Measurements from ENCODE around the gene ABR.
"Not testable (repeated sequence)": the region's sequence is repeated elsewhere in the genome, so short reads cannot be mapped to it uniquely, and the experiment has no call there.

ABR gene

DNA sequence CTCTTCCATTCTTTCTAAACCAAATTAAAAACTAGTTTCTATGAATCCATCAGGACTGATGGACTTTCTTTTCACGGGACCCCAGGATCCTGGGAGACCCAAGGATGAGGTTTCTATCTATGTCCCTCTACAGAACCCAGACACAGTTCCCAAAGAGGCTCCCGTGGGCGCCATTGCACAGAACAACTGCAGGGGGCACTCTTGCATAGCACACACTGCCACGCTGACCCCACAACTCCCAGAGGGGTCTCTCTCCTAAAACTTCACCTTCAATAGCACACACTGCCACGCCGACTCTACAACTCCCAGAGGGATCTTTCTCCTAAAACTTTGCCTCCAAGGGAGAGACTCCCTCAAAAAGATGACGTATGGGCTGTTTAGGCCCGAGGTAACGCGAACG lies 9.0 kb downstream of the ABR start:
- no peak for DNase-seq

DNA sequence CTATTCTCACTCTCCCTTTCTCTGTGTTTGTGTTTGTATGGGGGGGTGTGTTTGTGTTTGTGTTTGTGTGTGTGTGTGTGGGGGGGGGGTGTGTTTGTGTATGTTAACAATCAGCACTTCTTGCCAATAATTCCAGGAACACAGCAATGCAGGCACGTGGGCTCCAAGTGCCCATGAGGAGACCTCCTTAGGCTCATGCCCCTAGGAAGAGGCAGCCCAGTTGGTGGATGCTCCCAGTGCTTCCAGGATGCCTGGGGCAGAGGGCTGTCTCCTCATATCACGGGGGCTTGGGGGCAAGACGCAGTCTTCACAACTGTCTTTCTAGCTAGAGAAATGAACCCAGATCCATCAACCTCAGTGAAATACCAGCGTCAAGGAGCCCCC lies 9.9 kb downstream of the ABR start:
- DNase-seq, result no peak

DNA sequence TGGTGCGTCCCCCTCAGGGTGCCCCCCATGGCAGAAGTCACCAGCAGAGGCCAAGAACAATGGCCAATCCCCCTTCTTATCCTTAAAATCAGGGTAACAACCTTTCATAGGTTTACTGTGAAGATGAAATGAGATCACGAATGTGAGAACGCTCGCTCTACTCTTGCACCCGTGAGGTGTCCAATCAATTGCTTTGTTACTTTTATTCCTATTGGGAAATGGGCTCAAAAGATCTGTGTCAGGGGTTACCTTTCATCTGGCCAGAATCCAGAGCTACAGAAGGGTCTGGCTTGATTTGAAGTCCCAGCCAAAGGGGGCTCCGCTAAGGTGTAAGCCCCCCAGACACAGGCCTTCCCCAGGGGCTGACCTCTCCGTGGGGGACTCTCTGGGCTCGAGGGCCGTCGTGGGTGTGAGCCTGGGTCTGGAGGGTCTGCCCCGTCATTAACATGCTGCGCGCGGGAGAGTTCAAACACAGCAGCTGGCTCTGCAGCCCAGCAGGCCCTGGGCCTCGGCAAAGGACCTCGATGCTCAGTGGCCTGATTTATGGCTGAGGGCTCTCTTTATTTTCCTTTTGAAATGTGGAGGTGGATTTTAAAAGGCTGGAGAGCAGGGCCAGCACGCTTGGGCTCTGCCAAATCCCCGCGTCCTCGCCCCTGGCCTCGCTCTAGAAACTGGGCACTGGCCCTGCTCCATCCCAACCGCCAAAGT lies 10.4 kb downstream of the ABR start:
- no peak for DNase-seq

DNA sequence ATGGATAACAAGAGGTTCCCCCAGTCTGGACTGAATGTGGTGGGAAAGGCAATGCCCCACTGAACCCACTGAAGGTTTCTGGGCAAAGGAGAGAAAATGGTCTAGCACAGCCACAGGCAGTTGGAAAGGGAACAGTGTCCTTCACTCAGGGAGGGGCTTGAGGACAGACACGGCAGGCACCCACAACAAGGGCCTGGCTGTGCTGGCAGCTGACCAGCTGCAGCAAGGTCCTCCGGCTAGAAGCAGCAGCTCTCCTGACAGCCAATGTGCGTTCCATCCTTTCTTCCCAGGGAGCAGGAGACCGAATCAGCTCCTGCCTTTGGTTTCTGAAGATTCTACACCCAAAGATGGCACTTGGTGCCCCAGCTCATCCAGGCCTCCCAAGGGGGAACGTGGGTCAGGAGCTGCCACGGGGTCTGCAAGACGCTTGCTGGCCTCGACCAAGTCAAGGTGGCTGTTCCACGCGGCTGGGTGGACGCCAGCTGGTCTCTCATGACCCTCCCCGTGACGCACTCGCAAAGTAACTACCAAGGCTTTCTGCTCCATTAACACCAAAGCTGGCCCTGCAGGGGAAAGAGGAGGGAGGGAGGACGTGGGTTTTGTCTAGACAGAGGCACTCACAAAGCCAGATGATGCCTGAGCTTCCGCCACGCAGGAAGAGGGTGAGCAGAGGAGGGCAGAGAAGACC lies 11.1 kb downstream of the ABR start:
- no peak for DNase-seq

DNA sequence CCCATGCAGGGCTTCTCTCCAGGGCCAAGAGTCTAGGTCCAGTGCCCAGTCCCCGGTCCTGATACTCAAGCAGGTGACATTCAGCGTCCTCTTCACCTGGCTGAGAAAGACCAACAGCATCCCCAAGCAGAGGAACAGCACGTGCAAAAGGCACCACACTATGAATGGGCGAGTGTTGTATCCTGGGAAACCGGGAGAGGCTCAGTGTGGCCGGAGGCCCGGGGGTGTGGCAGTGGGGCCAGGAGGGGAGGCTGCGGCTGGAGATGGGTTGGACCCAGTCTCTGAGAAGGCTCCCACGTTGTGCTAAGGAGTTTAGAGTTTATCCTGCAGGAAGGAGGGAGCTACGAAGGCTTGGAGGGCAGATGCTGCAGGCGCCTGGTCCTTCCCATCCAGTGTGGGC lies 13.5 kb downstream of the ABR start:
- no peak for DNase-seq

DNA sequence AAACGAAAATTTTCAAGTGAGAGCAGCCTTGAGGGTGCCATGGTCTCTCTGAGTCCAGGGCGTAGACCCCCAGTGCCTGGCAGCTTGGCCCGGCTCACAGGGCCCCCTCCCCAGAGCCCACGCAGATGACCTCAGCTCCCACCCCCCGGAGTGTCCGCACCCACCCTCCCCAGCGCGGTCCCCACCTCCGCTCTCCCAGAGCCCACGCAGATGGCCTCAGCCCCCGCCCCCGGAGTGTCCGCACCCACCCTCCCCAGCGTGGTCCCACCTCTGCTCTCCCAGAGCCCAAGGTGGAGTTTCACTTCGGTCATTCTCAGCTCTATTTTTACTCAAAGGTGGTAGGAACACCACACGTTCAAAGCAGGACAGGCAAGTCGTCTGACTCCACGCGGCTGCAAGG lies 13.9 kb downstream of the ABR start:
- no peak for DNase-seq

DNA sequence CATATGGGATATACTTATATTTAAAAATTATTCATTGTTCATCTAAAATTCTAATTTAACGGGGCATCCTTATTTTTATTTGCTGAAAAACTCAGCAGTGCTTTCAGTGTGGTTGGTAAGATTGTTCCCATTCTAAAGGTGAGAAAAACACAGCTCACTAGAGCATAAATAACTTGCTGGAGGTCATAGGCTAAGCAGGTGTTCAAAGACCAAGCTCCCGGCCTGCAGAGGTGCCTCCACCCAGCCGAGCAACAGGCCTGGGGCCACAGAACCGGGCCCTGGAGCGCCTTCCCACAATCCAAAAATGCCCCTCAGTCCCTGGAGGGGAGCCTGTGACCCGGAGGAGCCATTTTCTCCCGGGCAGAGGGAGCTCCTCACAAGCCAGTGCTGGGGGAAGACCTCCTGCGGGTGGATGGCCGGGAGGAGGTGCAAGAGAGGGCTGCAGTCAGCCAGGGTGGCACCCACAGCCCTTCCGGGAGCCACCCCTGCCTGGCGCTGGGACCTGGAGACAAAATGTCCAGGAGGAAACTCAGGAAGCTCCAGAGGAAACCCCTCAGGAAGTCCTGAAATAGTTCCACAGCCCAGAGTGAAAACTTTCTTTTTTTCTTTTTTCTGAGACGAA lies 14.7 kb downstream of the ABR start:
- no peak for DNase-seq

DNA sequence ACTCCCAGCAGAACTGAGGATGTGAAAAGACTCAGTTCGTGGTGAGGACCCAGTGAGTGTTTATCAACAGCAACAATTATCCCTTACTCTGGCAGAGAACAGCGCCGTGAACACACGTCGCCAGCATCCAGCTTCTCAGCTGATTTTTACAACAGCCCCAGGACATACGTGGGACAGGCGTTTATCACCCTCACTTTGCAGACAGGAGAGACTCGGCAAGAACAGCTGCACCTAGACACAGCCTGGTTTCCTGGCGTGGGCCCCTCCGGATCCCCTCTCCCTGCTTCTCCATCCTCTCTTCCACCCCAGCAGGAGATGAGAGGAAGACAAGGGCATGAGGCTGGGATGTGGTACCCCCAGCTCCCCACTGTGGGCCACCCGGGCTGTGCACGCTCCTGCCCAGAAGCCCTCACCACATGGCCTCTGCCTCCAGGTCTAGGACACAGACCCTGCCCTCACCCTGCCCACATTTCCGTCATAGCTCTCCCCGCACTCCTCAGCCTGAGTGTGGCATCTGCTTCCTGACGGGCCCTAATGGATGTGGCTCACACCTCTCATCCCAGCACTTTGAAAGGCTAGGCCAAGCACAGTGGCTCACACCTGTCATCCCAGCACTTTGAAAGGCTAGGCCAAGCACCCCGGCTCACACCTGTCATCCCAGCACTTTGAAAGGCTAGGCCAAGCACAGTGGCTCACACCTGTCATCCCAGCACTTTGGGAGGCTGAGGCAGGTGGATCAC lies 17.5 kb downstream of the ABR start:
- DNase-seq, result no peak

DNA sequence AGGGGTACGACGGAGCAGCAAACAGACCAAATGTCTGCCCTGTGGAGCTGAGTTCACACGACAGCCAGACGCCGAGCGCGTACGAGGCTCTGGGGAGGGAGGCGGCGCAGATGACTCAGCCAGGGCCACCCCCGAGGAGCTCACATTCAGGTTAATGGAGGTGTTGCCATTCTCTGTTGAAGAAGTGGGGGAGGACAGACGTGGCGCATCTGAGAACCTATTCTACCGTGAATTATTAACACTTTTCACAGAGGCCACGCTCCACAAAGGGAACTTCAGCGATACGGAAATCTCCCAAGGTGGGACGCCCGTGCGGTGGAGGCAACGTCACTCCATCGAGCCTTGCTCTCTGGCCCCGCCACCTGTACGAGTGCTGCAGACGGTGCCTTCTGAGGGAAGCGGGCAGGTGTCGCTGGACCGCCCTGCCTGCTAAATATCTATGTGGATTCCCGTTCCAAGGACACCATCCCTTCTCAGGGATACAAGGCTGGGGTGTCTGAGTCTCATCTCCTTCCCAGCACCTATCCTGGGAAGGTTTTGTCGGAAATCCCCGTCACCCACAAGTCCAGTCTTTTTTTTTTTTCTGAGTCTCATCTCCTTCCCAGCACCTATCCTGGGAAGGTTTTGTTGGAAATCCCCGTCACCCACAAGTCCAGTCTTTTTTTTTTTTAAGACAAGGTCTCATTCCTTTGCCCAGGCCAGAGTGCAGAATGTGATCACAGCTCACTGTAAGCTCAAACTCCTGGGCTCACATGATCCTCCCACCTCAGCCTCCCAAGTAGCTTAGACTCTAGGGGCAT lies 19.0 kb downstream of the ABR start:
- no peak for DNase-seq

DNA sequence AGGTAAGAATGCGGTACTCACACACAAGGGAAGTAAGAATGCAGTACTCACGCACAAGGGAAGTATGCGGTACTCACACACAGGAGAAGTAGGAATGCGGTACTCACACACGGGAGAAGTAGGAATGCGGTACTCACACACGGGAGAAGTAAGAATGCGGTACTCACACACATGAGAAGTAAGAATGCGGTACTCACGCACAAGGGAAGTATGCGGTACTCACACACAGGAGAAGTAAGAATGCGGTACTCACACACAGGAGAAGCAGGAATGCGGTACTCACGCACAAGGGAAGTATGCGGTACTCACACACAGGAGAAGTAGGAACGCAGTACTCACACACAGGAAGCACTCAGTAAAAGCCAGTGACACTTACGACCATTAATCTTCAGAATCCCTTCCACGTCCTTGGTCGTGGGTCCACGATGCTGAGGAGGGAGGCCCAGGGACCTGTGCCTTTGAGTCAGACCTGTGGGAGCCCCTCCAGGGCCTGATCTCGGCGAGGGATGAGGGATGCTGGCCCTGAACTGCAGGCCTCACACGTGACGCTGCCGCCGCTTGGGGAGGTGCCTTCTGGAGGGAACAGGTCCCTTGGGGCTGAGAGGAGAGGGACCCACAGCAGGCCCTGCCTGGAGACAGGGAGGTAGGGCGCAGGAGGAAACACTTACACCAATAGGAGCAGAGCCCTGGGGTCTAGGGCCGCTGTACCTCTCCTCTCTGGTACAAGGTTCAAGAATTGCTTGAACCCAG lies 20.2 kb downstream of the ABR start:
- DNase-seq, result no peak

DNA sequence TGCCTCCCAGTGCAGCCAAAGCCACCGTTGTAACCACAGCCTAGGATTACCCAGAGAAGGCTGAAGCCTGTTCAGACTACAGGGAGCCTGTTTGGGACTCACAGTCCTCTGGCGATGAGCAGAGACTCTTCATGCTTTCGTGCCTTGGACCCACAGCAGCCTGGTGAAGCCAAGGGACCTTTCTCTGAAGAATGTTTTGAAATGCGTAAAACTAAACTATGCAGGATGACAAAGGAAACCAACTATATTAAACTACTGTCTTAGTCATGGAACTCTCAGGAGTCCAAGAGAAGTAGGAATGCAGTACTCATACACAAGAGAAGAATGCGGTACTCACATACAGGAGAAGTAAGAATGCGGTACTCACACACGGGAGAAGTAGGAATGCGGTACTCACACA lies 20.9 kb downstream of the ABR start:
- DNase-seq, result no peak

DNA sequence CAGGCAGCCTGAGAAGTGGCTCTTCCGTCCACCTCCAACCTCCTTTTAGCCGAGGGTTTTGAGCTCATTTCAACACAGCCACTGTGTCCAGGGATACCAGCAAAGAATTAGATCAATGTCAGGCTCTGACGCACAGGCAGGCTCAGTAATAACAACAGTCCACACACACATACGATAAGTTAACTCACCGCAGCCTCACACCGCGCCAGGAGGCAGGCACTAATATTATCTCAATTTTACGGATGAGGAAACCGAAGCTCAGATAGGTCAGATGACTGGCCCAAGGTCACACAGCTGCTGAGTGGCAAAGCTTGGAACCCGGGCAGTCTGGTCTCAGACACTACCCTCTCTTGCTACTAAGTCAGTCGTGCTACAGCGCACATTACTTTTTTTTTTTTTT lies 22.9 kb downstream of the ABR start:
- no peak for DNase-seq

DNA sequence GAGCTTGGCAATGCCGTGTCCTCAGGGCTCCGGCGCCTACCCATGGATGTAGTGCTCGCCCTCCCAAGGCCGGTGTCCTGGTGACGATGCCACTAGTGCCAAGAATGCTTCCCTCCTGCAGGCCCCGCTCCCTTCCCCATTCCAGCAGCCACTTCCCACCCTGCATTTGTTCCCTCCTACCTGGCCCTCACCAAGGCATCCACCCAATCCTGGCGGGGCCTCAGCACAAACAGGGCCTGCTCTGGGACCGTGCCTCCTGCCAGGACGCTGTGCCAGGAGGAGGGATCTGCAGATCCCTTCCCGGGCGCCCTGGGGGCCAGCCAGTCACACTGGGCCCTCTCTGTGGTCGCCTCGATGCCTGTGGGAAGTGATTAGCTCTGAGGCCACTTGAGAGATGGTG lies 25.1 kb downstream of the ABR start:
- no peak for DNase-seq

DNA sequence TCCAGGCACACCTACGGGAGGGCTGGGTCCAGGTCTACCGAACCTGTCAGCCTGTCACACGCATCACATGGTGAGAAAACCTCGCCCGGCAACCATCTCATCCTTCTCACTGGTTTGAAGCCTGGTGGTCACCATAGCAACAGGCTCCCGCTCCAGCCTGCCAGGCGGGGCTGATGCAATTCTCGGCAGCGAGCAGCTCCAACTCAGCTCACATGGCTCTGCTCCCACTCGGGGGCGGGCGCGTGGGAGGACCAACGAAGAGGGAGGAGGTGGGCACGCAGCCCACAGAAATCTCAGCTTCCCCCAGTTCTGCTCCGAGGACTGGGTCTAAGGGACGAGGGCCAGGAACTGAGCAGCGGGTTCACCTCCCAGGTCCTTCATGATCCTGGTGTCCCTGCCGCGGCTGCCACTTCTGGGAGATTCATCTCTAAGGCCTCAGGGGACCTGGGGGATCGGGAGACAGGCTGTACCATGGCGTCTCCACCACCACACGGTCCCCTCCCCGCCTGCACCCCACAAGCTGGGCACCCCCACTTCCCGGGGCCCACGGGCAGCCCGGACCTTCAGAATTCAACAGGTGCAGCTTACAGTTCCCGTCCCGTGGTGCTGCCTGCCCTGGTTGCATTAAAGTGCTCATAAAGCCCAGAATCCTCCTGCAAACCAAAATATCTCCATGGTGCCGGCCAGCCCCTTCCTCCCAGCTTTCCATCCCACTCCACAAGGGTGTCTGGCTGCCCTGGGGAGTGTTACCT lies 25.8 kb downstream of the ABR start:
- peak; percentile 78 for DNase-seq

DNA sequence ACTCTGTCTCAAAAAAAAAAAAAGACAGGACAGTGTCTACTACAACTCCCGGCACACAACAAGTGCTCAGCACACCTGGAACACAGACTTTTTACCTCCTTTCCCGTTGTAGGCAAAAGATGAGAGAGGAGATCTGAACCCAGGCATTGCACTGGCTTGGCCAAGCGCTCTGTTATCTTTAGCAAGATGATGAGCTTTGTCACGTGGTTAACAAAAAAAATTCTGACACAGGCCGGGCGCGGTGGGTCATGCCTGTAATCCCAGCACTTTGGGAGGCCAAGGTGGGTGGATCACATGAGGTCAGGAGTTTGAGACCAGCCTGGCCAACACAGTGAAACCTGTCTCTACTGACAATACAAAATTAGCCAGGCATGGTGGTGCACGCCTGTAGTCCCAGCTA lies 27.2 kb downstream of the ABR start:
- DNase-seq, result not testable (repeated sequence)

DNA sequence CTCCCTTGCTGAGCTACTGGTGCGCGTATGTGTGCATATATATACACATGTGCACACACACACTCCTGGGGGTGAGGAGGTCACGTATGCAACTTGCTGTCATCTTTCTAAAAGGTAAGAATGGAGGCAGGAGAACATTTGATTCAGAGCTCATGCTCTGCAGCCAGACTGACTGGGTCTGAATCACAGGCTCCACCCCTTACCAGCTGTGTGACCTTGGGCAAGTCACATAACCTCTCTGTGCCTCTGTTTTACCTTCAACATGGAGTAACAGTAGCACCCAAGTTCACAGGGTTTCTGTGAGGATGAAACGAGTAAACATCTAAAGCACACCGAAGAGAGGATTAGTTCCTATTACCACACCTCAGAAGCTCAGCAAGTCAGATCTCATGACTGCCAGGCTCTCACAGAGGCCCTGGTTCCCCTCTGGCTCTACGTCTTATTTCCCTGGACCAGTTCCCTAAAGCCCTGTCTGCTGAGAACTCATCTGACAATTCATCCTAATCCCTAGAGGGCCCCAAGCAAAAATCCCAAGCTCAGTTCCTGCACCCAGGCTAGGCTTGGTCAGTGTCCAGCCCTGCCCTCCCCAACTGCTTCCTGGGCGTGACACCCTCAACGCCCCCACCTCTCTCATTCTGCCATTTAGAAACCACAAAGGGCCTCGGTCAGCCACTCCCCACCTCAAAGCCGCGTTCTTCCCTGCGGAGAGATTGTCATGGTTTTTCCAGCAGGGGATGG lies 28.7 kb downstream of the ABR start:
- DNase-seq, result no peak

DNA sequence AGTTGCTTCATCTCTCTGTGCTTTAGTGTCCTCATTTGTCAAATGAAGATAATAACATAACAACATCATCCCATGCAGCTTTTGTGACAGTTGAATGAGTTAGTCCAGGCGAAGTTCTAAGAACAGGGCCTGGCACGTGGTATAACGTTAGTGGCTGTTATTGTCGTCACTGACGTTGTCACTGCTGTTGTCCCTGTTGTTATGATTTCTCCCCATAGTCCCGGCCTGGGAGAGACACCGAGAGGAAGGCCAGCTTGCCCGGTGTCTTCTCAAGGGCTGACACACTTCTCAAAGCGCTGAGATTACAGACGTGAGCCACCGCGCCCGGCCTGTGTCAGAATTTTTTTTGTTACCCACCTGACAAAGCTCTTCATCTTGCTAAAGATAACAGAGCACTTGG lies 29.9 kb downstream of the ABR start:
- DNase-seq, result no peak

DNA sequence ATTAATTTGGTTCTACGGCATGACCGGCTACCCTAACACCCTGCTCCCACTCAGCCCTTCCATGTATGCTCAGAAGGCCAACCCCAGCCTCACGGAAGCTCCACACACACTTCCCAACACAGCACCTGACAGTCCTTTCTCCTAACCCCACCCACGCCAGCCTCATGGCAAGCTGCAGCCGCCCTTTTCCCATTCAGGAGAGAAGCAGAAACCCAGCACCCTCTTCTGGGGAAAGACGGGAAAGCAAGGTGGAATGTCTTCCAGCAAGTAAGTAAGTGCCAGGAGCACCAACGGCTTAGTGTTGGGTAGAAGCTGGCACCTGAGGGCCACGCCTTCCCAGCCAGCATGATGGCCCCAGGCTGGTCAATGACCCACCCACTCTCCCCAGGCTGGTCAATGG lies 32.1 kb downstream of the ABR start:
- DNase-seq, result no peak

DNA sequence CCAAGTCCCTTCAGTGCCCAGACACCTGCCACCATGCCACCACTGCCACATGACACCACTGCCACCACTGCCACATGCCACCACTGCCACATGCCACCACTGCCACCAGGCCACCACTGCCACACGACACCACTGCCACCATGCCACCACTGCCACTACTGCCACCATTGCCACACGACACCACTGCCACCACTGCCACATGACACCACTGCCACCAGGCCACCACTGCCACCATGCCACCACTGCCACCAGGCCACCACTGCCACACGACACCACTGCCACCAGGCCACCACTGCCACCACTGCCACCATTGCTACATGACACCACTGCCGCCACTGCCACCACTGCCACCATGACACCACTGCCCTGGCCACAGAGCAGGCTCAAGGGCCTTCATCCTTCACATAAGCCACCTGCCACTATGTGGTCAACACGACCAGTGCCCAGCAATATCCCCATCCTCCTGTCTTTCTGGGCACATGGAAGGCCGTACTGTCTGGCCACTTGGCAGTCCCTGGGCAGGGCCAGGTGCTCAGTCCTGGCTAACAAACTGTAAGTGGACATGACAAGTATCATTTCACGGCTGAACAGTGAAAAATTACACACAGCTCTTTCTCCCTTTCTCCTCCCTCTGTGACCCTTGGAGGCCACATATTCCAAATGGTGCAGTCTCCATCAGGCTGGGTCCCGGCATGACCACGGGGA lies 33.1 kb downstream of the ABR start:
- DNase-seq, result no peak

All from right forelimb (tissue), 1 donor.